HT-29 (cell line): Measurements from ENCODE around the gene MAFF. TPM values are rescaled to one million over a fixed set of nuclear protein-coding genes. Genes with fewer than 3 reads are reported as not detected.
A peak's percentile ranks its signal among the peaks of the same experiment; 100 is the strongest.
"Not testable (repeated sequence)": the region's sequence is repeated elsewhere in the genome, so short reads cannot be mapped to it uniquely, and the experiment has no call there.

Source experiments
- DNase-seq: peaks from one replicate; pipeline ENCODE4 v3.0.0-alpha.2; 2015; ENCODE audit warnings: low spot score
- total RNA-seq: library from RNA; depleted of rRNA; stranded (reverse); fragments of >200 nt; shearing (Covaris generic); gene quantifications from 2 replicates; pipeline ENCODE4 v1.2.3, GENCODE V29; 2014

MAFF gene
- total RNA-seq, 1 experiment from 2014 or later: 91.5 TPM

- DNase-seq: no peak
Observed at GRCh38 chr22:38223289-38223960, 21.6 kb downstream of the MAFF start.

- DNase-seq: no peak
Observed at GRCh38 chr22:38226853-38227649, 25.3 kb downstream of the MAFF start.

DNA sequence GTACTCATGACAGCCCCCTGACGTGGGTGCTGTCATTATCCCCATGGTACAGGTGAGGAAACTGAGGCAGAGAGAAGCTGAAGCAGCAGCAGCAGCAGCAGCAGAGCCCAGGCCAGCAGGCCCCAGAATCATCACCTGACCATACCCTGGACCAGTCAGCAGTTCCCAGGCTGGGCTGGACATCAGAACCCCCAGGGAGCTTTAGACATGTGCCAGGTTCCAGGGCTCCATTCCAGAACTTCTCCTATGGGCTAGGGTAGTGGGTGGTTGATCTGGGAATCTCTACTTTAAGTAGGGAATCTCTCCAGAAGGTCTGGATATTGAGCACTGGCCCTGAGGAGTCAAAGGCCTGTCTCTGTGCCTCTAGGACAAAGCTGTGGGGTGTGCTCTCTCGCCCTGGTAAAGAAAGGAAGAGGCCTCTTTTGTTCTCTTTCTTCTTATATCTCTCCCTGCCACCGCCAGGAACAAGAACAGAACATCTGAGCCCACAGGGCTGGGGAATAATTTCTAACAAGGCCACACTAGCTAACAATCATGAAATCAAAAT, 26.6 kb downstream of the MAFF start:
- DNase-seq: no peak

DNA sequence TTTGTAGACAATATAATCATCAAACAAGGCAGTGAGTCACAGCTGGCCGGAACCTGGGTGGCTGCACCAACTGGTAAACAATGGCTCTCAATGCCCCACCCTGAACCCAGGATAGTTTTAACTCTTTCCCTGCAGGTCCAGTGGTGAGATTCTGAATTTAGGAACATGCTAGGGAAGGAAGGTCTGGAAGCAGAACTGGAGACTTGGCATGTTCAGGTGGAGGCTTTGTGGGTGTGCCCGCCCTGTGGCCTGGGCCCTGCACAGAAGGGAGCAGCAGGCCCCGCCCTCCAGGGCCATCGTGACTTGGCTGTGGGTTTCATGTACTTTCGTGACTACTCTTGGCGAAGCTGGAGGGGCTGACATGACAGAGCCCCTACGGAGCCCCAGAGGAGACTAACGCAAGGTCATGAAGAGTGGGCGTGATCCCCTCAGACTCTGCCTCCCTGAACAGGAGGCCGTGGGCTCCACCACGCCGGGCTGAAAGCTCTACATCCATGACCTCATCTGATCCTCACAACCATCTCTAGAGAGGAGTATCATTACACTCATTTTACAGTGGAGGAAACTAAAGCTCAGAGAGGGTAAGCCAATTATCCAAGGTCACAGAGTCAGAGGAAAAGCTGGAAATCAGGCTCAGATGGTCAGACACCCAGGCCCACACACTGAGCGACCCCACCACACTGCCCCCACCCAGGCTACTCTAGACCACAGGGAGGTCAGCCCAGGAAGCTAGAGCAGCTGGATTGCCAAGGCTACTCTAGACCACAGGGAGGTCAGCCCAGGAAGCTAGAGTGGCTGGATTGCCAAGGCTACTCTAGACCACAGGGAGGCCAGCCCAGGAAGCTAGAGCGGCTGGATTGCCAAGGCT, 27.3 kb downstream of the MAFF start:
- peak; percentile 85 for DNase-seq

DNA sequence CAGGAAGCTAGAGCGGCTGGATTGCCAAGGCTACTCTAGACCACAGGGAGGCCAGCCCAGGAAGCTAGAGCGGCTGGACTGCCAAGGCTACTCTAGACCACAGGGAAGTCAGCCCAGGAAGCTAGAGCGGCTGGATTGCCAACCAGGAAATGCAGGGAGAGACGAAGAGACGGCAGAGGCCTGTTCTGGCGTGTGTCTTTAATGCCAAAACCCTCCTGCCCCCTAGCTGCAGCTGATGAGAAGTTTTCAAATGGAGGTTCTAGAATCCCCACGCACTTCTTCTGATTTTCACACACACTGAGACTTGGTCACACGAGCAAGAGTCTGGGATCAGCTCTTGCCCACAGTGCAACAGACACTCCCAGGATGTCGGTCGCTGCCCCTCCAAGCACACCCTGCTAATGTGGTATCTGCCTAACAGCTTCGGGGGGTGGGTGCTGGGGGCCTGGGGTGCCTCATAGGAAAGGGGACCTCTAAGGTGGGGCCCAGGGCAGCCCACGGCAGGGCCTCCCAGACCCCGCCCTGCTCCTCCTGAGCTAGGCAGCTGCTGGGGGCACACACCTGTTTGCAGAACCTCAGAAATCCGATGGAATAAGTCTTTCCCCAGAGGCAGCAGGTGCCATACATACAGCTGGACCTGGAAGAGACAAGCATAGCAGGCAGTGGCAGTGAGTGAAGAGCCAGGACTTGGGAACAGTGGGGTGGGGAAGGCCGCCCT, 28.5 kb downstream of the MAFF start:
- peak; percentile 71 for DNase-seq

- no peak for DNase-seq
Observed at GRCh38 chr22:38230916-38231315, 29.1 kb downstream of the MAFF start.

- DNase-seq: no peak
Observed at GRCh38 chr22:38232196-38232595, 30.4 kb downstream of the MAFF start.

DNA sequence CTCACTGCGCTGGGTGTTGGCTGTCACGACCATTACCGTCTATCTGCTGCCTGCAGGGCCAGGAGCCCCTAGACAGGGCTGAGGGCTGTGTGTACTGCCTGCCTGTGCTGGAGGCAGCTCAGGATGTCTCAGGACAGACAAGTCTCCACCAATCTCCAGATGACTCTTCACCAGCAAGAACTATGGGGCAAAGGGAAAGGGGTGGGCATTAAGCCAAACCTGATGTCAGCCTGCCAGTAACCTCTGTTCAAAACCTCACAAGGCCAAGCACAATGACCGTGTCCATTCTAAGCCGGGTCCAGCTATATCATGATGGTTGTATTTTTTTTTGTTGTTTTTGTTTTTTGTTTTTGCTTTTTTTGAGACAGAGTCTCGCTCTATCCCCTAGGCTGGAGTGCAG, 31.6 kb downstream of the MAFF start:
- DNase-seq: no peak

DNA sequence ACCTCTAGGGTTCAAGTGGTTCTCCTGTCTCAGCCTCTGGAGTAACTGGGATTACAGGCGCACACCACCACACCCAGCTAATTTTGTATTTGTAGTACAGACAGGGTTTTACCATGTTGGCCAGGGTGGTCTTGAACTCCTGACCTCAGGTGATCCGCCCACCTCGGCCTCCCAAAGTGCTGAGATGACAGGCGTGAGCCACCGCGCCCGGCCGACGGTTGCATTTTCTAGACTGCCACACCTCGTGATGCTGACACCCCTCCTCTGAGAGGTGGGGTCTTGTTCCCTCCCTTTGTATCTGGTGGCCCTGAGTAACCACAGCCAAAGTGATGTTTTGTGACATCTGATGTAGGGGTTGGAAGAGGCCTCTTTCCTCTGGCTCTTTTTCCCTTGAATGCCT, 32.1 kb downstream of the MAFF start:
- DNase-seq: not testable (repeated sequence)

DNA sequence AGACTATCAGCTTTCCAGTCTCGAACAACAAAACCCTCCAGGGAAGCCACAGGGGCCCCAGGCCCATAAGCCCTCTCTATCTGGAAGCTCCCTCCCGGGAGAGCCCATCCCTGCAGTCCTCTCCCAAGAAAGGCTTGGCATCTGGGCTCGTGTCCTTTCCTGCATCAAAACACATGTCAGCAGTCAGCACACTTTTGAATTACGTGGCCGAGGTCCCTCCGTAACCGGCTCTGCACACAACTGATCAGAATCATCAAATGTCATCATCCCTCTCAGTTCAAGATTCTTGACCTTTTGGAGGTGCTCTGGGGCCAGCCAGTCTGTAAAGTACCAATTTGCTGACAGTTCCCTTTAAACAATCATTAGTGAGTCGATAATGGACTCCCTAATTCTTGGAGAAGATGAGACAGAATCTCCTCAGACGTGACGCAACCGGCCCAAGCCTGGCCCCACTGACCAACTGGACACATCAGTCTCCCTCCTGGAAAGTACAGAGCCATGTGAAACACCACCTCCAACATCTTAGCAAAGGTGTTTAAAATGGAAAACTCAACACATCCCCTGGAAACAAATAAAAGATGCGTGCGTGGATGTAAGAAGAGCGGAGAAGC, 33.6 kb downstream of the MAFF start:
- no peak for DNase-seq

DNA sequence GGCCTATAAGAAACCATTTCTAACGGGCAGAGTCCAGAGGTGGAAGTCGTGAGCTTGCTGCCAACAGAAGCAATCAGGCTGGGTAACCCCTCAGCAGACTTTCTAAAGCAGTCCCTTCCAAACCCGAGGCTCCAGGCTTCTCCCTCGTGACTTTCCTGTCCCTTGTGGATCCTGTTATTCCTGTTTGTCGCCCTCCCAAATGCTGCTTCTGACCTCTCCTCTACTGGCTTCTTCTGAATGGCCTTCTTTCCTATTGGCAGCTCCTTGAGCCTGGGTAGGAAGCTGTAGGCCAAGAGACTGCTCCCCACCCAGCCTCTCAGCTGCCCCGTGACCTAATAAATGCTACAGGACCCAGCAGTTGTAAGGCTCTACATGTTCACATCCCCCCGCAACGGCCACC, 35.0 kb downstream of the MAFF start:
- DNase-seq: peak; percentile 93

DNA sequence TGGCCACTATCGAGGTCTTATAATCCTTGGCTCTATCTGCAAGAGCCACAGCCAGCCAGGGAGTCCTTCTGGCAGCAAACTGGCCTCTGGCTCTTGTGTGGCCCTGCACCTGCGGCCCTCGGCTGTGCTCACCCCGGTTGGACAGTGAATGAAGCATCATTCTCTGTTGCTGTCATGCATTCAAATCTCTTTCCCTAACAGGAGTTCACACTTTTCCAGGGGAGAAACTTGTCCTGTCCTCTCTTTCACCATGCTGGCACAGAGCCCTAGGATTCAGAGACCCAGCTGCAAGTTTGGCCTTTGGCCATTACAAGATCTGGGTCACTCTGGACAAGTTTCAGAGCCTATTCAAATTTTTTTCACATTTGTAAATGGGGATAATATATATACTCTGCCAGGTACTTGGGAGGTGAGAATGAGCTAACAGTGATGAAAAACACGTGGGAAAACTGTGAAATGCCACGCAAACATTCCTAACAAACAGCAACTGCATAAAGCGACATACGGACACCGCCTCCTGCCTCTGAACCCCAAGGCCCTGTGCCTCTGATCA, 36.8 kb downstream of the MAFF start:
- no peak for DNase-seq

DNA sequence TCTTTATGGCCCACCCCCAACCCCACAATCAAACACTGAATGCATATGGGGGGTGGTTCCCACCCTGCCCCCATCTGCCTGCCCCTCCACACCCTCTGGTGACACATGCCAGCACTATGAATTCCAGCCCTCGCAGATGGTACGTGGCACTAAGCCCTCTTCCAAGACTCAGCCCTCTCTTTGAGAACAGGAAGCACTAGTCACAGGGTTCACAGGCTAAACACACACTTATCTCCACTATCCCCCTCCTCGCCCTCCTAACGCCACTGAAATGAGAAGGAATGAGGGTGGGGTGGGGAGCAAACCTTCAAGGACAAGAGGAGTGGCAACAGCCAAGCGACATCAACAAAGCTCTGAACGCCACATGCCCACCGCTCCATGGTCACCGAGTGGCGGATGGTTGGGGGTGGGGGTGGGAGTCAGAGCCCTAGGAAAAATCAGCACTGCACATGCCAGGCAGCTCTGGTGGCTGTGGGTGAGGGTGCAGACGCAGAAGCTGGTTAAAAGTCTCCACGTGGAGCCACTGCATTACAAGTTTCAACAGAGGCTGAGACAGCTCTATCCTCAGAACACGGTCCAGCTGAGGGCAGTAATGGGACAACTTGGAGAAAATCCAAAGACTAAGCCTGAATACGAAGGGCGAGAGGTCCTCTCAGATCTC, 37.4 kb downstream of the MAFF start:
- peak; percentile 81 for DNase-seq

- peak; percentile 78 for DNase-seq
Observed at GRCh38 chr22:38240734-38241252, 39.0 kb downstream of the MAFF start.

DNA sequence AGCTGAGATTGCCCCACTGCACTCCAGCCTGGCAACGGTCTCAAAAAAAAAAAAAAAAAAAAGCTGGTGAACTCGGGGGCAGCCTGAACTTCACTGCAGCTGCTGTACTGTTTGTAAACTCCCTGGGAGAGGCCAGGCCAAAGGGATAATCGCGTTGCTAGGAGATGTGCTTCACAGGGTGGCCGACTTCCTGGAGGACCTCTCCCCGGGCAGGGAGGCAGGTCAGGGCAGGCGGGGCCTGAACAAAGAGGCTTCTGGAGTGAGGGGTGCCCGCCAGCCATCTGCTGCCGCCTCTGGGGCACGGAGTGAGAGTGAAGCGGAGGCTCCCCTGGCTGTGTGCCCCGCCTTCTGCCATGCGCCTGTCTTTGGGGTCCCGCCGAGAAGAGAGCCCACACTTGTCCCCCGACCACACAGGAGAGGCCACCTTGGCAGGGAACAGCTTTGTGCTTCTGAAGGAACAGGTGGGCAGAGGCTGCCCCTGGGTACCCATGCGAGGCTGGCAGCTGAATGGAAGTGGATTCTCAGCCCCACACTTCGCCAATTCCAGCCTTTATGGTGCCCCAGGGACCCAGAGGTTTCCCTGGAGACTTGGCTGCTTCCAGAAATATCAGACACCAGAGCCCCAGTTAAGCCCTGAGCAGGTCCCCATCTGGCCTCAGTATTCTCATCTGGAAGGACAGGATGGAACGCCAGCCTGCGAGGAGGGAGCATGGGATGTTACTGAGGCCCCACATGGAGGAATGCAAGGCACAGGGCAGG, 41.4 kb downstream of the MAFF start:
- peak; percentile 74 for DNase-seq

DNA sequence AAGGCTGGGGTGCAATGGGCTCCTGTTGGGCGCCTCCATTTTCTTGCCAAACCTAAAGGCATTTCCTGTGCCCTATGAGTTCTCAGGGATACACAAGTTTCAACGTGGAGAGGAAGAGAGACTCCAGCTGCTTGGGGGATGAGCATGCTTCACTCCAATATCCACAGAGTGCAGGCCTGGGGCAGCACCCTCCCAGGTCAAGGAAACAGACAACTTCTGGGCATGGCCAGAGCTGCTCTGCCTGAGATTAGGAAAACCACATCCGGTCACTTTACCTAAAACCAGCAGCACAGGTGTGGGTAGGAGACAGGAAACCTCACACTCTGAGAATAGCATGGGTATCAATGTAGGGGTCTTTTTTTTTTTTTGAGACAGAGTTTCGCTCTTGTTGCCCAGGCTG, 42.3 kb downstream of the MAFF start:
- DNase-seq: no peak

DNA sequence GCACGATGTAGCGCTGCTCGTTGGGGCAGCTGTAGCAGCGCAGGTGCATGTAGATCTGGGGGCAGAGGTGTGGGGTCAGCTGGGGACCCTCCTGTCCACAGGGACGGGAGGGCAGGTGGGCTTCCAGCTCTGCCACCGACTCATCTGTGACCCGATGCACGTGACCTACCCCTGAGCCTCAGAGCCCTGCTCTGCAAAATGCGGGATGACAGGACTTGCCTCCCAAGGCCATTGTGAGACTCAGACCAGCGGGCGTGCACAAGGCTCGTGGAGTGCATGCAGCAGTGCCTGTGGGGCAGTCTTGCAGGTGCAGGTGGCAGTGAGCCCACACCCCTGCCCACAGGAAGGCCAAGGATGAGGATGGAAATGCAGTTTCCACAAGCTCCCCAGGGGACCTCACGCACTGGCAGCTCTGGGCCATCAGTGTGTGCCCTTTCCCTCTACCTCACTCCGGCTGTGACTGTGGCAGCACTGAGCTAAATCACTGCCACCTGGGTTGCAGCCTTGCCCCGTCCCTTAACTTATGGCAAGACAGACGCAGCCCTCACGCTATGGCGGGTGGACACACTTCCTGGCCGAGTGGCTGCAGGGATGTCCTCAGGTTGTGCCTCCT, 44.4 kb downstream of the MAFF start:
- DNase-seq: no peak

DNA sequence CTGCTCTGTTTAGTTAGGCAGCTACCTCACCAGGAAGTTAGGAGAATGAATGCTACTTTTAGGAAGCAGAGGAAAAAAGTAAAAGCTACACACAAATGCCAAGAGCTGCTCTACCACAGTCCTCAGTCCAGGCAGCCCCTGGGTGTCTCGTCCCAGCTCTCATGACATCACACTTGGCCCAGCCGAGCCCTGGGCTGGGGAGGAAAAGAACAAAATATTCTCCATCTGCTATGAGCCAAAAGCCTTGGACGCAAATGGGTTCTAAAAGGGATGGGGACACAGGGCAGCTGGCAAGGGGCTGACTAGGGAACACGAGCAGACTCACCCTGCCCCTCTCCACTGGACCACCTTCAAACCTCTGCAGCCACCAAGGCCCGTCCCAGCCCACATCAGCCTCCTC, 44.9 kb downstream of the MAFF start:
- no peak for DNase-seq

GRCh38 chr22:38247713-38248112, 45.9 kb downstream of the MAFF start:
- DNase-seq: no peak
